ENCODE results near the gene MINDY4B.
"Not testable (repeated sequence)": the region's sequence is repeated elsewhere in the genome, so short reads cannot be mapped to it uniquely, and the experiment has no call there.

MINDY4B gene

DNA sequence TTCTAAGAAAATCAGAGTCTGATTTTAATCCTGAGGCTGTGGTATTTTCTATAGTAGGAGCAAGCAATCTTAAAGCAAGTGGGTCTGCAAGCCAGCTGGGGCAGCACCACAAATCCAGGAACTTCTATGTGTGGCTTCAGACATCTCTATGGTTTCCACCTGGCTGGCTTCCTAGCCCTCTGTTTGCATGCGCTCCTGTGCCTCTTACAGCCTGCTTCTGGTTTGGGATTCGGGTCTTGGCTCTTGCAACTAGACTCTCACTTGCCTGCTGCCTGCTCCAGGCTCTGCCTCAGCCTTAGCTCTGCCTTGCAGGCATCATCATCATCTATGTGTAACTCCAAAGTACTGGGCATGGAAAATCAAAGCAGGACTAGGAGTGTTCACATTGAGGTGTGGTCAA is 43.4 kb downstream of the MINDY4B start:
- TF ChIP-seq JUND (IDR thresholded peaks at IDR 0.05; ENCODE audit: low read depth), result no peak
- in situ Hi-C loops (cut with HindIII; ENCODE audit: low pct_unique_long_range_greater_than_20kb, low sequenced_read_pairs), result no loop called here
- DNase-seq (ENCODE audit: low read depth in 1 of 2, low spot score in 1 of 2), result no peak

DNA sequence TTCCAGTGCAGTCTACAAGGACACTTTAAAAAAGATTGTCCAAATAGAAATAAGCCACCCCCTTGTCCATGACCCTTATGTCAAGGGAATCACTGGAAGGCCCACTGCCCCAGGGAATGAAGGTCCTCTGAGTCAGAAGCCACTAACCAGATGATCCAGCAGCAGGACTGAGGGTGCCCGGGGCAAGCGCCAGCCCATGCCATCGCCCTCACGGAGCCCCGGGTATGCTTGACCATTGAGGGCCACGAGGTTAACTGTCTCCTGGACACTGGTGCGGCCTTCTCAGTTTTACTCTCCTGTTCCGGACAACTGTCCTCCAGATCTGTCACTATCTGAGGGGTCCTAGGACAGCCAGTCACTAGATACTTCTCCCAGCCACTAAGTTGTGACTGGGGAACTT is 47.3 kb downstream of the MINDY4B start:
- in situ Hi-C loops (cut with HindIII; ENCODE audit: low pct_unique_long_range_greater_than_20kb, low sequenced_read_pairs); DNase-seq (ENCODE audit: low read depth in 1 of 2, low spot score in 1 of 2): not testable (repeated sequence)

DNA sequence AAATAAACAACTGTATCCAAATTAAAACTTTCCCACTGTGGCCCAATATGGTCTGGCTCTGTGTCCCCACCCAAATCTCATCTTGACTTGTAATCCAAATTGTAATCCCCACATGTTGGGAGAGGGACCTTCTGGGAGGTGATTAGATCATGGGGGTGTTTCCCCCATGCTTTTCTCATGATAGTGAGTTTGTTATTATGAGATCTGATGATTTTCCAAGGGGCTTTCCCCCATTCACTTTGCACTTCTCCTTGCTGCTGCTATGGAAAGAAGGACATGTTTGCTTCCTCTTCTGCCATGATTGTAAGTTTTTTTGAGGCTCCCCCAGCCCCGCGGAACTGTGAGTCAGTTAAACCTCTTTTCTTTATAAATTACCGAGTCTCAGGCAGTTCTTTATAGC is 55.0 kb downstream of the MINDY4B start:
- TF ChIP-seq JUND (IDR thresholded peaks at IDR 0.05; ENCODE audit: low read depth), result no peak
- in situ Hi-C loops (cut with HindIII; ENCODE audit: low pct_unique_long_range_greater_than_20kb, low sequenced_read_pairs), result no loop called here

DNA sequence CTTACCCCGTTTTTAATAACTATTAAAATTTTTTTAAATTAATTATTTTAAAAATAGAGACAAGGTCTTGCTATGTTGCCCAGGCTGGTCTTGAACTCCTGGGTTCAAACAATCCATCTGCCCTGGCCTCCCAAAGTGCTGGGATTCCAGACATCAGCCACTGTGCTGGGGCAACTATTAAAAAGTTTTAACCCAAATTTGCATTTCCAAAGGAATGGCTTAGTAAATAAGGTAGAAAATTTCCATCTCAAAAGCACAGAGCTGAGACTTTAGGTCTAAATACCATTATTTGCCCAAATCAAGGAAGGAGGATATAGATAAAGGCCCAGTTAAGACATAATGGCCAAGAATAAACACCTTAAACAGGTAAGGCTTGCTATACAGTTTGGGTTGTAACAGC is 56.4 kb downstream of the MINDY4B start:
- in situ Hi-C loops (cut with HindIII; ENCODE audit: low pct_unique_long_range_greater_than_20kb, low sequenced_read_pairs), result no loop called here
- no peak for TF ChIP-seq JUND (IDR thresholded peaks at IDR 0.05; ENCODE audit: low read depth)
- DNase-seq (ENCODE audit: low read depth in 1 of 2, low spot score in 1 of 2), result peak in 1 of 2 experiments; percentile 47

More for the DNA sequence above, 55.0 kb downstream of the MINDY4B start:
- DNase-seq (ENCODE audit: low read depth in 1 of 2, low spot score in 1 of 2), result no peak

DNA sequence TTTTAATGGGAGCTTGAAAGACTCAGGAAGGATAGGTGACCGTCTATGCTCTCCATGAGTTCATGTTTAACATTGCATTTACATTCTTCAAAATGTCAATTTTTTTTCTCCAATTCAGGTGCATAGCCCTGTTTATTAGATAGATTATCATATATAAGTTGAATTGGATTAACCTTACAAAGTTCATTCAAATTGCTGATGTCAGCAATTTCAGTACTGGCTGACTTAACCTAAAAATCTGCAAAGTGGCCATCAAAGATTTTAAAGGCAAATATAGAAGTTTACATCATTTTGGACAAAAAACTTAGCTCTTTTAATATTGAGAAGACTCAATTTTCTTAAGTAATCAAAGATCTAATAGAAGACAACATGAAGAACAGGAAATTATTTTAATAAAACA is 57.8 kb downstream of the MINDY4B start:
- TF ChIP-seq JUND (IDR thresholded peaks at IDR 0.05; ENCODE audit: low read depth), result no peak
- in situ Hi-C loops (cut with HindIII; ENCODE audit: low pct_unique_long_range_greater_than_20kb, low sequenced_read_pairs), result no loop called here
- DNase-seq (ENCODE audit: low read depth in 1 of 2, low spot score in 1 of 2), result no peak

DNA sequence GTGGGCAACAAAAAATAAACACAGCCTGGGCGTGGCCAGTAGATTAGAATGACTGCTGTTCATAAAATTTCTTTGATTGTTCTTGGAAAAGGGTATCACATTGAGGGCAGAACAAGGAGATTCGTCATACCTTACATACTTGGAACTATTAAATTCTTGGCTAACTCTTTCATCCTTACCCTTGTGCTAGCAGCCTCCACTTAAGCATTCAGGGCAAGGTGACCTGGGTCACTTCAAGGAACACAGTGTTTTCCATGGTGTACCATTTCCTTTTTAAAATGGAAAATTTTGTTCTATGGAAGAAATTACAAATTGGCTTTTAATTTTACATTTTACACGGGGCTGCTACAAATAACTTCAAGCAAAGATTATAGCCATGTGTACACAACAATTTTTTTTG is 60.8 kb downstream of the MINDY4B start:
- TF ChIP-seq JUND (IDR thresholded peaks at IDR 0.05; ENCODE audit: low read depth), result no peak
- peak in 1 of 2 experiments; percentile 50 for DNase-seq (ENCODE audit: low read depth in 1 of 2, low spot score in 1 of 2)
- in situ Hi-C loops (cut with HindIII; ENCODE audit: low pct_unique_long_range_greater_than_20kb, low sequenced_read_pairs), result no loop called here

DNA sequence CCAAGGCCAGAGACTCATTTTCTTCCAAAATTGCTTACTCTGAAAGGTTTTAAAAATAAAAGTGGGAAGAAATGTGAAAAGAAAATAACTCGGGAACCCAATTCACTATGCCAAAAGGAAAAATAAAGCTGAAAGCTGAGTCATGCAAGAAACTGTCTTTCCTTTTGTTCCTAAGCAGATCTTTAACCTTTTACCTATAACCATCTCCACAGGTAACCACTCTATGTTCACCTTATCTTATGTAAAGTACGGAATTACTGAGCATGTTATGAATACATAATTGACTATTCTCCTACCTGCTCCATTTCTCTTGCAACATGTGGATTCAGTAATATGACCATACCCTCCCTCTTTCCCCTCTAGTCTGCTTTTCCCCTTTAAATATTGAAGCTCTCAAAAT is 62.0 kb downstream of the MINDY4B start:
- in situ Hi-C loops (cut with HindIII; ENCODE audit: low pct_unique_long_range_greater_than_20kb, low sequenced_read_pairs), result no loop called here
- no peak for TF ChIP-seq JUND (IDR thresholded peaks at IDR 0.05; ENCODE audit: low read depth)
- DNase-seq (ENCODE audit: low read depth in 1 of 2, low spot score in 1 of 2), result no peak

DNA sequence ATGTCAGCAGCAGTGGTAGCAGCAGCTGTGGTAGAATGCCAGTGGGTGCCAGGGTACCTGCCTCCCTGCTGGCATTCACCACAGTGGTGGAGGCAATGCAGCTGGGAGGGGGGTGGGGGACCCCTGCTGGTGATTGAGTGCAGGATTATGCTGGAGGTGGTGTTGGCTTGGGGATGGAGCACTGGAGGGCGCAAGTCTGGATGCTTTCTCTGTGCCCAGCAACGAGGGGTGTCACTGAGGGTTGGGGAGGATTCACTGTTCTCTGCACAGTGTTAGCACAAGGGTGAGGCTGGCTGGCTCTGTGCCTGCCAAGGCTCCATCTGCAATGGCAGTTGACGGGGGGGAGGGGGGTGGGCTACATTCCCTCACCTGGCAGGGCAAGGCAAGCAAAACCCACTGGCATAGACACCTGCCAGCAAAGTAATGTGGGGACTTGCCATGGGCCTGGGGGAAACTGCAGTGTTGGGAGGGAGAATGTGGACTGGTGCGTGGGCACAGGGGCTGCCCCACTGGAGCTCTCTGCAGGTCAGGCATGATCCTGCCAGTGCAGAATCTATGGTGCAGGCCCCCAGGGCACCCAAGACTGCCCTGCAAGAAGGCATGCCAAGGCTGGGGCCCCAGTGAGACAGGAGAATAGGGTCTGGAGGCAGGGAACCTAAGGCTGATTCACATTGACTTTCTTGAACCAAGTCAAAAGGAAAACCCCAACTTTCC is 64.3 kb downstream of the MINDY4B start:
- TF ChIP-seq JUND (IDR thresholded peaks at IDR 0.05; ENCODE audit: low read depth), result no peak
- DNase-seq (ENCODE audit: low read depth in 1 of 2, low spot score in 1 of 2), result no peak
- in situ Hi-C loops (cut with HindIII; ENCODE audit: low pct_unique_long_range_greater_than_20kb, low sequenced_read_pairs), result no loop called here

DNA sequence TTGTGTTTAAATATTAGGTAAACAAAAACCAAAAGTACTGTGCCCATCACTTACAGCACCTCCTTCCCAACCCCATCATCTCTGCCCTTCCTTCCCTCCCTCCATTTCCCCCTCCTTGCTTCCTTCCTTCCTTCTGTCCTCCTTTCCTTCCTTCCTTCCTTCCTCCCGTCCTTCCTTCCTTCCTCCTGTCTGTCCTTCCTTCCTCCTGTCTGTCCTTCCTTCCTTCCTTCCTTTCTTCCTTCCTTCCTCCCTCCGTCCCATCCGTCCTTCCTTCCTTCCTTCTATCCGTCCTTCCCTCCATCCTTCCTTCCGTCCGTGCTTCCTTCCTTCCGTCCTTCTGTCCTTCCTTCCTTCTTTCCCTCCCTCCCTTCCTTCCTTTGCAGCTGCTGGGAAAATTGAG is 74.5 kb downstream of the MINDY4B start:
- in situ Hi-C loops (cut with HindIII; ENCODE audit: low pct_unique_long_range_greater_than_20kb, low sequenced_read_pairs), result no loop called here
- no peak for TF ChIP-seq JUND (IDR thresholded peaks at IDR 0.05; ENCODE audit: low read depth)
- DNase-seq (ENCODE audit: low read depth in 1 of 2, low spot score in 1 of 2), result no peak

DNA sequence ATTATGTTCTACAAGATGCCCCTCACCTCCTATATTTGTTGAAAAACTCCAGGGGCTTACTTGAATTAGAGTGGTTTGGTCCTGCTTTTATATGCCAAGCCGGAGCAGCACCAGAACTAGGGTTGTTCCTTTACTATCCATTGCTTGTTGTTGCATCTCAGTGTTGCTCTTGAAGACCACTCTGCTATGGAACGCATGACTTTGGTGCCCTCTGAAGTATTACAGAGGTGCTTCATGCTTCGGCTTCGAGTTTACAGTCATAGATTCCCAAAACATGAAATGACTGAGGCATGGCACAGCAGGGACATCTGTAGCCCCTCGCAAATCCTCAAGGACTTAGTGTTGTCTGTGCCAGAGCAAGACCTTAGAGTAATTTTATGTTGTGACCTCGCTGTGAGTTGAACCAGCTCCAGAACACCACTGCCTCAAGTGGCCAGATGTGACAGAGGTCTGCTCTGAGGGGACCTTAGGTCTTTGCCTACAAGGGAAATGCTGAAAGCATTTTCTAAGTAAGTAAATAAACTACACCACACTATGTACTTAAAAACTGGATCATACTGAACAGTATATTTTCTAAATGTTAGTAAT is 75.1 kb downstream of the MINDY4B start:
- DNase-seq (ENCODE audit: low read depth in 1 of 2, low spot score in 1 of 2), result peak; percentile 31 to 50
- in situ Hi-C loops (cut with HindIII; ENCODE audit: low pct_unique_long_range_greater_than_20kb, low sequenced_read_pairs), result no loop called here
- TF ChIP-seq JUND (IDR thresholded peaks at IDR 0.05; ENCODE audit: low read depth), result no peak

DNA sequence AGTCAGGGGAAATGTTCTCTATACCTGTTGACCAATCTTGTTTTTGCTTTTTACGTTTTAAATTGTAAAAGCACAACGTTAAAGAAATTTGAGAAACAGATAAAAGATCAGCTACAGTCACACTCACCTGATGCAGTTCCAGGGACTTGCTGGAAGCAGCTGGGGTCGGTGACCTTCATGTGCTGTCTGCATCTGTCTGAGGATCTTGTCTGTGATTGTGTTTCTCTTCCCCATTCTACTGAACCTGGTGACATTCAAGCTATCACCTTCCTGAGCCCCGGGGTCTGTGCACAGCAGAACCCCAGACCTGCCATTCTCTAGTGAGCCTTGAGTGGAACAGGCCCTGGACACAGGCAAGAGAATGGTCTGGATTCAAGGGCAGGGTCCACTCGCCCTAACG is 75.8 kb downstream of the MINDY4B start:
- no peak for TF ChIP-seq JUND (IDR thresholded peaks at IDR 0.05; ENCODE audit: low read depth)
- no peak for DNase-seq (ENCODE audit: low read depth in 1 of 2, low spot score in 1 of 2)
- in situ Hi-C loops (cut with HindIII; ENCODE audit: low pct_unique_long_range_greater_than_20kb, low sequenced_read_pairs), result no loop called here

DNA sequence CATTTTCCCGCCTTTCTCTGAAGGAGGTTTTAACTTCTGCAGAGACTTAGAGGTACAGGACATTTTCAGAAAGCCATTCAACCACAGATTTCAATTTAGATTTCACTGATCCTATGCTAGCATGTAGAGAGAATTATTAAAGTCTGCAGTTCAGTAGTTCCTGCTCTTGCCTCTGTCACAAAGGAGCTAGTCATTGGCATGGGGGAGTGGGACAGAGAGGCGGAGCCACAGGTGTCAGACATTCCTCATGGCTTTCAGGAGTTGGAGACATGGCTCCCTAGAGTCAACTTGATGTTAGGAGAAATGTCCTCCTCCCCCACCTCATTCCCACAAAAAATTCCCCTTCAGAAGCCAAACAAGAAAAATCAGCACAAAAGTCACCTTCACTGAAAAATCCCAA is 76.2 kb downstream of the MINDY4B start:
- DNase-seq (ENCODE audit: low read depth in 1 of 2, low spot score in 1 of 2), result no peak
- in situ Hi-C loops (cut with HindIII; ENCODE audit: low pct_unique_long_range_greater_than_20kb, low sequenced_read_pairs), result no loop called here
- TF ChIP-seq JUND (IDR thresholded peaks at IDR 0.05; ENCODE audit: low read depth), result no peak

DNA sequence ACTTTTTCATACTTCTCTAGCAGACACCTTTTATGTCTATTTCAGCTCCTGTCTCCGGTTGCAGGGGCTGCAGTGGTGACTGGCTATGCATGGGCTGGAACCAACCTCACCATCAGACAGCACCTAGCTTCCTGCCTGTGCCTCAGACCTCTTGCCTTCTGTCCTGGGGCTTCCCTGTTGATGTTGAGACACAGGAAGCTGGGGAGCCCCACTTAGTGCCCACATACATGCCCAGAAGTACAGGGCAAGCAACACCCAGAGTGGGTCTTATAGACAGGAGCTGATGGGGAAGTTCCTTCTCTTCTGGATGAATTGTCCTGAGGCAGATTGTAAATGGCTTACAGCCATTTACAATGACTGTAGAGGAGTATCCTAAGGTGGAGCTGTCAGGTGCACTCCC is 77.0 kb downstream of the MINDY4B start:
- DNase-seq (ENCODE audit: low read depth in 1 of 2, low spot score in 1 of 2), result no peak
- no peak for TF ChIP-seq JUND (IDR thresholded peaks at IDR 0.05; ENCODE audit: low read depth)
- in situ Hi-C loops (cut with HindIII; ENCODE audit: low pct_unique_long_range_greater_than_20kb, low sequenced_read_pairs), result no loop called here

Data from T47D (cell line).